GM12878 (cell line): ENCODE results near the gene ETS1.

Experiments
- ATF3 ChIP-seq: IDR thresholded peaks from 2 replicates; pipeline ENCODE4 v1.6.1; 2011; ENCODE audit warnings: low read depth, mild to moderate bottlenecking, low read length, moderate library complexity, borderline replicate concordance; ENCODE audit errors: extremely low read depth
- CEBPZ ChIP-seq: fragments of 150-350 bp; IDR thresholded peaks from 2 replicates; pipeline ENCODE4 v1.6.1; 2016; ENCODE audit warnings: low read depth, low read length
- CREM ChIP-seq: IDR thresholded peaks from 2 replicates; pipeline ENCODE4 v1.6.1; 2014; ENCODE audit warnings: antibody characterized with exemption, low read depth
- CTCF ChIP-seq, 3 experiments: IDR thresholded peaks in 2 of 3; conservative IDR thresholded peaks in 1 of 3; 2 replicates each; pipeline ENCODE4 v1.5.1; 2011; ENCODE audit warnings: low read depth in 3 of 3, low read length in 3 of 3, mild to moderate bottlenecking in 3 of 3, control low read depth in 2 of 3, moderate library complexity in 2 of 3, inconsistent platforms in 1 of 3, mixed read lengths in 1 of 3; ENCODE audit not compliant: control insufficient read depth in 2 of 3, insufficient read depth in 1 of 3; ENCODE audit errors: extremely low read depth in 1 of 3
- E2F4 ChIP-seq: IDR thresholded peaks from 2 replicates; pipeline ENCODE4 v1.6.1; 2012; ENCODE audit warnings: low read depth, low read length, improper control_type of control experiment
- KDM1A ChIP-seq: fragments of 200-600 bp; sonication (generic); IDR thresholded peaks from 2 replicates; pipeline ENCODE4 v1.6.1; 2016; ENCODE audit warnings: borderline replicate concordance
- NFYB ChIP-seq: IDR thresholded peaks from 2 replicates; pipeline ENCODE4 v1.6.1; 2011; ENCODE audit warnings: low read depth, mild to moderate bottlenecking, low read length, improper control_type of control experiment, moderate library complexity; ENCODE audit not compliant: insufficient read depth
- PAX5 ChIP-seq: IDR thresholded peaks from 2 replicates; pipeline ENCODE4 v1.6.1; 2011; ENCODE audit warnings: low read depth, low read length, borderline replicate concordance
- POLR2A ChIP-seq: IDR thresholded peaks from 2 replicates; pipeline ENCODE4 v1.6.1; 2011; ENCODE audit warnings: low read depth, mild to moderate bottlenecking, low read length
- SMAD1 ChIP-seq: fragments of 450-650 bp; IDR thresholded peaks from 2 replicates; pipeline ENCODE4 v1.6.1; 2018; ENCODE audit warnings: mild to moderate bottlenecking, low read depth; ENCODE audit not compliant: partially characterized antibody
- SMC3 ChIP-seq: IDR thresholded peaks from 2 replicates; pipeline ENCODE4 v1.6.1; 2011; ENCODE audit warnings: low read length, improper control_type of control experiment, borderline replicate concordance
- SUZ12 ChIP-seq: fragments of 200-600 bp; sonication (generic); IDR thresholded peaks from one replicate; pipeline ENCODE4 v1.6.1; 2018; ENCODE audit warnings: antibody characterized with exemption, mild to moderate bottlenecking; ENCODE audit not compliant: unreplicated experiment

GRCh38 chr11:128551611-128552335 lies 35.6 kb downstream of the ETS1 start:
- TF ChIP-seq CREM (peak; percentile 73), E2F4 (no peak), CTCF (IDR thresholded peaks at IDR 0.05 in 2 of 3, conservative IDR thresholded peaks at IDR 0.05 in 1 of 3; ENCODE audit: control insufficient read depth in 2 of 3, extremely low read depth in 1 of 3, insufficient read depth in 1 of 3, low read depth in 3 of 3, low read length in 3 of 3) (no peak), PAX5 (peak; percentile 89; the same call in 1 of the 2 replicates), SMC3 (peak; percentile 13; the same call in 1 of the 2 replicates), POLR2A (peak; percentile 20; the same call in 1 of the 2 replicates), CEBPZ (no peak), NFYB (peak; percentile 63; the same call in 1 of the 2 replicates), ATF3 (no peak), KDM1A (no peak), SMAD1 (no peak), SUZ12 (no peak)
